Activated T-helper 17 cell treated with anti-CD3 and anti-CD28 coated beads, Interleukin-2, amount 50 U/mL, for 72 hours (primary cell): ENCODE data around the gene ST6GALNAC2. TPM values are rescaled to one million over a fixed set of nuclear protein-coding genes. Genes with fewer than 3 reads are reported as not detected.
"Not testable (repeated sequence)": the region's sequence is repeated elsewhere in the genome, so short reads cannot be mapped to it uniquely, and the experiment has no call there.

ENCODE experiments used
- ATAC-seq: fragments of 150-1000 bp; cut with Tn5 transposase; replicated peaks from 2 replicates; pipeline ENCODE4 v1.10.0; 2021; ENCODE audit warnings: mild to moderate bottlenecking, moderate library complexity
- H3K27ac Mint-ChIP-seq: one replicate; pipeline ENCODE4 v1.8.0; 2022; ENCODE audit warnings: mixed read lengths
- H3K27me3 Mint-ChIP-seq: one replicate; pipeline ENCODE4 v1.8.0; 2022; ENCODE audit warnings: mixed read lengths
- H3K36me3 Mint-ChIP-seq: one replicate; pipeline ENCODE4 v1.8.0; 2022; ENCODE audit warnings: low read depth, mild to moderate bottlenecking, mixed read lengths
- H3K4me1 Mint-ChIP-seq: one replicate; pipeline ENCODE4 v1.8.0; 2022; ENCODE audit warnings: mixed read lengths
- H3K4me3 Mint-ChIP-seq: one replicate; pipeline ENCODE4 v1.8.0; 2022; ENCODE audit warnings: mild to moderate bottlenecking, mixed read lengths
- H3K9me3 Mint-ChIP-seq: one replicate; pipeline ENCODE4 v1.8.0; 2022; ENCODE audit warnings: mixed read lengths
- total RNA-seq, 2 donors: library from RNA; stranded (reverse); gene quantifications; one replicate each; pipeline ENCODE4 v1.2.3, GENCODE V29; 2022

ST6GALNAC2 gene
- total RNA-seq, 2 donors from 2014 or later = 0.29 TPM; not detected in 1

- no peak for ATAC-seq
These were observed 46.6 kb downstream of the ST6GALNAC2 start for GRCh38 chr17:76538941-76539570.

GRCh38 chr17:76538281-76538931 is 47.3 kb downstream of the ST6GALNAC2 start:
- Mint-ChIP-seq H3K36me3 (no peaks in the 10 kb centered on the region), H3K9me3 (no peaks in the 10 kb centered on the region), H3K27ac (no peak overlapping the region), H3K4me1 (no peaks in the 10 kb centered on the region), H3K4me3 (peak overlapping the region; percentile 20), H3K27me3 (peaks cover 28% of the 10 kb centered on the region)
- no peak for ATAC-seq

More at GRCh38 chr17:76538941-76539570, 46.6 kb downstream of the ST6GALNAC2 start:
- no peaks in the 10 kb centered on the region for H3K4me1 Mint-ChIP-seq
- peaks cover 28% of the 10 kb centered on the region for H3K27me3 Mint-ChIP-seq
- peak overlapping the region; percentile 20 for H3K4me3 Mint-ChIP-seq
- H3K9me3 Mint-ChIP-seq = no peaks in the 10 kb centered on the region
- H3K27ac Mint-ChIP-seq = no peak overlapping the region
- H3K36me3 Mint-ChIP-seq = no peaks in the 10 kb centered on the region

DNA sequence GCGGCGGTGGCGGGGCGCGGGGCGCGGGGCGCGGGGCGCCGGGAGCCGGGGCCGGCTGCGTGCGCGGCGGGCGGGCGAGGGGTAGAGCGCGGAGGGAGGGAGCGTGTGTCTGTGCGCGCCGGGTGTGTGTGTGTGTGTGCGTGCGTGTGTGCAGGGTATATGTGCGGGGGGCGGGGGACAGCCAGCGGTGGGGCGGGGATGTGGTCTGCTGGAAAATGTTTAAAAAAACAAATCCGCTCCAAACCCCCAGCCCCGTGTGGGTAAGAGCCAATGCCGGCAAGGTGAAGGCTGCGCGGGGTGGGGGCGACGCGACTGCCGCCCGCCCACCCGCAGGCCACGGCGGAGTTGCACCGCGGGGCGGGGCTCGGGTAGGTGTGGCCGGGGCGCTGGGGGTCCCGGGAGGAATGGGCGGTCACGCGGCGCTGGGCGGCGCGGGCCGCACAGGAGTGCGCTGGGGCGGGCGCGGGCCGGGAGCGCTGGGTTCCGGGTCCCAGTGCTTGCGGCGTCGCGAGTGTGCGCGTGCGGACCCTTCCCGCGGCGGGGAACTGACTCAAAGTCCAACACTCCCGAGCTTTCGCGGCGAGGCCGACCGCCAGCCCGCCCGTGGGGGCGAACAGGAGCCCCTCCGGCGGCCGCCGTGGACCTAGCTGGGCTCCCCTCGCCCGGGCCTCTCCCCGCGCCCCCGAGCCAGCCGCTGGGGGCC is 47.9 kb downstream of the ST6GALNAC2 start, which contains the start of gene CYGB:
Gene CYGB (minus strand): TSS at position 132 of the 703 bp plus-strand sequence. CDS start 167 bp downstream, outside the sequence.
- no peaks in the 10 kb centered on the region for H3K4me1 Mint-ChIP-seq
- no peak within 1 kb of the TSS for H3K4me3 Mint-ChIP-seq
- ATAC-seq = no peak
- peaks cover 28% of the 10 kb centered on the region for H3K27me3 Mint-ChIP-seq
- no peaks in the 10 kb centered on the region for H3K36me3 Mint-ChIP-seq
- H3K27ac Mint-ChIP-seq = no peak within 1 kb of the TSS
- no peaks in the 10 kb centered on the region for H3K9me3 Mint-ChIP-seq

DNA sequence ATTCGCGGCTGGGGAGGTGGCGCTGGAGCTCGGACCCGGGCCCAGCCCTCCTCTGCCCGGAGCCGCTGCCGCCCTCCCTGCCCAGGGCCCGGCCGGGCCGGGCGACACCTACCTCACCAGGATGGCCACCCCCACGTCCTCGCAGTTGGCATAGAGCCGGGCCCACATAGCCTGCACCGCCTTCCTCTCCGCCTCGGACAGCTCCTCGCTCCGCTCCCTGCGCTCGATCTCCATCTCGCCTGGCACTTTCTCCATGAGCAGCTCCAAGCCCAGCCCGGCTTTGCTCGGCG is 48.4 kb downstream of the ST6GALNAC2 start:
- Mint-ChIP-seq H3K27me3 (peaks cover 23% of the 10 kb centered on the region), H3K36me3 (no peaks in the 10 kb centered on the region), H3K4me3 (no peak overlapping the region), H3K9me3 (no peaks in the 10 kb centered on the region), H3K4me1 (no peaks in the 10 kb centered on the region), H3K27ac (no peak overlapping the region)
- ATAC-seq = no peak

GRCh38 chr17:76536511-76537287 is 49.0 kb downstream of the ST6GALNAC2 start:
- no peak for ATAC-seq
- Mint-ChIP-seq H3K4me1 (no peaks in the 10 kb centered on the region), H3K27ac (no peak overlapping the region), H3K27me3 (peaks cover 19% of the 10 kb centered on the region), H3K9me3 (no peaks in the 10 kb centered on the region), H3K36me3 (no peaks in the 10 kb centered on the region), H3K4me3 (no peak overlapping the region)

- H3K4me1 Mint-ChIP-seq = no peaks in the 10 kb centered on the region
- peaks cover 19% of the 10 kb centered on the region for H3K27me3 Mint-ChIP-seq
- H3K4me3 Mint-ChIP-seq = no peak overlapping the region
- ATAC-seq = no peak
- no peaks in the 10 kb centered on the region for H3K36me3 Mint-ChIP-seq
- no peaks in the 10 kb centered on the region for H3K9me3 Mint-ChIP-seq
- H3K27ac Mint-ChIP-seq = no peak overlapping the region
These were observed 49.7 kb downstream of the ST6GALNAC2 start for GRCh38 chr17:76535788-76536510.

GRCh38 chr17:76534831-76535732 is 50.6 kb downstream of the ST6GALNAC2 start:
- no peak for ATAC-seq
- H3K27ac Mint-ChIP-seq = no peak overlapping the region
- H3K36me3 Mint-ChIP-seq = no peaks in the 10 kb centered on the region
- peaks cover 19% of the 10 kb centered on the region for H3K27me3 Mint-ChIP-seq
- H3K9me3 Mint-ChIP-seq = no peaks in the 10 kb centered on the region
- H3K4me1 Mint-ChIP-seq = no peaks in the 10 kb centered on the region
- no peak overlapping the region for H3K4me3 Mint-ChIP-seq

- not testable (repeated sequence) for H3K9me3 Mint-ChIP-seq, H3K36me3 Mint-ChIP-seq, ATAC-seq, H3K4me3 Mint-ChIP-seq, H3K27ac Mint-ChIP-seq, H3K4me1 Mint-ChIP-seq, H3K27me3 Mint-ChIP-seq
These were observed 51.9 kb downstream of the ST6GALNAC2 start for GRCh38 chr17:76533640-76534359.

DNA sequence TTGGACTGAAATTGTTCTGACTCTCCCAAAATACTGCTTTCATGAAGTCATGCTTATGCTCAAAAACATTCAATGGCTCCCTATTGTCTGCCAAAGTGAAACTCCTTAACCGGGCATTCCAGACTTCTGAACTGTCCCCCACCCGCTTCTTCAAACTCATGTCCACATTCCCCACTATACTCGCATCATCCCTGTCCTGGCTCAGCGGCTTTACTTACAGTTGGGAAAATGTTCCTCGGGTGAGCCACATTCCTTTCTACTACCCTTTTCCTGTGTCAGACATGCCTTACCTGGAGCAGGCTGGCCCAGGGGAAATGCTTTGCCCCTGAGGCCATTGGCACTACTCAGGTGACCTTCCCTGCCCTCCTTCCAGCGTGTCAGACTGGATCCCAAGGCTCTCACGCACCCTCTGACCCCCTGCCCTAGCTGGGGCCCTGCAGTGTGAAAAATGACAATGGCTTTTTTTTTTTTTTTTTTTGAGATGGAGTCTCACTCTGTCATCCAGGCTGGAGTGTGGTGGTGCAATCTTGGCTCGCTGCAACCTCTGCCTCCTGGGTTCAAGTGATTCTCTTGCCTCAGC is 53.5 kb downstream of the ST6GALNAC2 start:
- Mint-ChIP-seq H3K27ac (peak overlapping the region; percentile 81), H3K27me3 (peaks cover 8% of the 10 kb centered on the region), H3K4me3 (no peak overlapping the region), H3K9me3 (no peaks in the 10 kb centered on the region), H3K36me3 (no peaks in the 10 kb centered on the region), H3K4me1 (peaks cover 9% of the 10 kb centered on the region)
- ATAC-seq = no peak

DNA sequence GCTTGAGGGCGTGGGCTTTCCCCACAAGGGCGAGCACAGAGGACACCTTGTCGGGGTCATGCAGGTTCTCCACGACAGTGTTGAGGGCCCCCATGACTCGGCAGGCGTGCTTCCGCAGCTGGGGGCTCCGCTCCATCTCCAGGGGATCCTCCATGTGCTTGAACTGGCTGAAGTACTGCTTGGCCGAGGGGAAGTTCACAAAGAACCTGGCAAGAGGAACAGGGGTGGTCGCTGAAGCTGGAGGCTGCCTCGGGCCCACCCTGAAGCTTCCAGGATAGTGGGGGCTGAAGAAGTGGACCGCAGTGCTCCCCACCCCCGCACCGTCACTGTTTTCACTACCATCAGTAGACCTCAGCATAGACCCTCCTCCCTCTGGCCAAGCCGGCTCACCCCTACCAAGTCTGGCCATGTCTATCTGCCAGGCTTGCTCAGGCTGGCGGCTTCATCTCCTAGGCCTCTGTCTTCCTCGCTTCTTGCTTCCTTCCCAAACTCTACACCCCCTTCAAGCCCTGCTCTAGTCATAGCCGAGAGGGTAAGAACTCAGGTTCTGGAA is 54.1 kb downstream of the ST6GALNAC2 start:
- Mint-ChIP-seq H3K27ac (peak overlapping the region; percentile 81), H3K4me3 (no peak overlapping the region), H3K4me1 (peaks cover 10% of the 10 kb centered on the region), H3K9me3 (no peaks in the 10 kb centered on the region), H3K27me3 (peaks cover 4% of the 10 kb centered on the region), H3K36me3 (no peaks in the 10 kb centered on the region)
- ATAC-seq = no peak

- Mint-ChIP-seq H3K27me3 (no peaks in the 10 kb centered on the region), H3K9me3 (no peaks in the 10 kb centered on the region), H3K36me3 (no peaks in the 10 kb centered on the region), H3K4me3 (no peak overlapping the region), H3K4me1 (peaks cover 10% of the 10 kb centered on the region), H3K27ac (no peak overlapping the region)
- no peak for ATAC-seq
These were observed 54.7 kb downstream of the ST6GALNAC2 start for GRCh38 chr17:76530811-76531485.
